ENCODE results near the gene TMEM108. TPM values are rescaled to one million over a fixed set of nuclear protein-coding genes. Genes with fewer than 3 reads are reported as not detected.

Gene TMEM108
- total RNA-seq, 1 experiment from 2014 or later: not detected

DNA sequence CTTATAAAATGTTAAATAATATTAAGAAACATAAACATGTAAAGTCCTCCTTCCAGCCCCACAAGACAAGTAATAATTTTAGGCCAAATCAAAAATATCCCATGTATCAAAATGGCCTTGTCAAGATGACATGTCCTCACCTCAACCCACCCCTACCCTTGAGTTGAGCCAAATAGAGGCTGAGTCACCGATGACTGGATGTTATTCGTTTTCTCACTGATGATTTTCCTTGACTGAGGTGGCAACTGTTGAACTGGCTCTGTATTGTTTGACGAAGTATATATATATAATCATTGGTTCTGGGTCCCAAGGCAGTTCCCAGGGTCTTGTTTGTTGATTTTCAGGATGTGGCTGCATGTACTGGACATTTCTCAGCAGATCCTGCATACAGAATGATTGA lies 75.3 kb downstream of the TMEM108 start:
- Mint-ChIP-seq H3K4me1 (ENCODE audit: low read depth, unreplicated experiment) (no peaks in the 10 kb centered on the region), H3K9me3 (ENCODE audit: unreplicated experiment) (no peaks in the 10 kb centered on the region), H3K27me3 (ENCODE audit: insufficient read depth, unreplicated experiment) (peaks cover 7% of the 10 kb centered on the region), H3K4me3 (ENCODE audit: unreplicated experiment) (no peak overlapping the region), H3K27ac (ENCODE audit: unreplicated experiment) (no peak overlapping the region), H3K36me3 (ENCODE audit: insufficient read depth, unreplicated experiment) (no peaks in the 10 kb centered on the region)
- H3K4me3 ChIP-seq (ENCODE audit: low read depth, low read length): no peak overlapping the region
- H3K36me3 ChIP-seq (ENCODE audit: control insufficient read depth, insufficient read depth, low read length): no peaks in the 10 kb centered on the region
- ChIA-PET POLR2A (no interaction called here), CTCF (no interaction called here)
- intact Hi-C loops (cut with micrococcal nuclease; ENCODE audit: unreplicated experiment): no loop called here
- no peaks in the 10 kb centered on the region for H3K27me3 ChIP-seq (replicated peaks; ENCODE audit: control insufficient read depth, insufficient read depth, low read length)
- TF ChIP-seq CTCF (IDR thresholded peaks at IDR 0.05; ENCODE audit: insufficient read depth in 1 of 2, low read depth in 1 of 2, low read length in 1 of 2, severe bottlenecking in 1 of 2, unreplicated experiment in 1 of 2): no peak
- no peaks in the 10 kb centered on the region for H3K9me3 ChIP-seq
- H3K4me1 ChIP-seq: no peaks in the 10 kb centered on the region
- BruUV-seq (replicated peaks): no TSS peak
- no peak for DNase-seq

GRCh38 chr3:133113927-133114597 lies 75.9 kb downstream of the TMEM108 start:
- no TSS peak for BruUV-seq (replicated peaks)

GRCh38 chr3:133115176-133115575 lies 77.0 kb downstream of the TMEM108 start:
- 0 out of 2 replicates have a peak, but pooled peaks cover under 1% of the 10 kb centered on the region for H3K27me3 ChIP-seq (replicated peaks; ENCODE audit: control insufficient read depth, insufficient read depth, low read length)
- no peaks in the 10 kb centered on the region for H3K36me3 ChIP-seq (ENCODE audit: control insufficient read depth, insufficient read depth, low read length)
- H3K9me3 ChIP-seq: no peaks in the 10 kb centered on the region
- Mint-ChIP-seq H3K4me1 (ENCODE audit: low read depth, unreplicated experiment) (no peaks in the 10 kb centered on the region), H3K4me3 (ENCODE audit: unreplicated experiment) (no peak overlapping the region), H3K27me3 (ENCODE audit: insufficient read depth, unreplicated experiment) (peaks cover 10% of the 10 kb centered on the region), H3K36me3 (ENCODE audit: insufficient read depth, unreplicated experiment) (no peaks in the 10 kb centered on the region), H3K27ac (ENCODE audit: unreplicated experiment) (no peak overlapping the region), H3K9me3 (ENCODE audit: unreplicated experiment) (no peaks in the 10 kb centered on the region)
- ChIA-PET POLR2A (no interaction called here), CTCF (no interaction called here)
- intact Hi-C loops (cut with micrococcal nuclease; ENCODE audit: unreplicated experiment): no loop called here
- no TSS peak for BruUV-seq (replicated peaks)
- TF ChIP-seq CTCF (IDR thresholded peaks at IDR 0.05; ENCODE audit: insufficient read depth in 1 of 2, low read depth in 1 of 2, low read length in 1 of 2, severe bottlenecking in 1 of 2, unreplicated experiment in 1 of 2): no peak
- no peaks in the 10 kb centered on the region for H3K4me1 ChIP-seq
- no peak for DNase-seq
- no peak overlapping the region for H3K4me3 ChIP-seq (ENCODE audit: low read depth, low read length)

More at GRCh38 chr3:133113927-133114597, 75.9 kb downstream of the TMEM108 start:
- Mint-ChIP-seq H3K27ac (ENCODE audit: unreplicated experiment) (no peak overlapping the region), H3K36me3 (ENCODE audit: insufficient read depth, unreplicated experiment) (no peaks in the 10 kb centered on the region), H3K27me3 (ENCODE audit: insufficient read depth, unreplicated experiment) (peaks cover 7% of the 10 kb centered on the region), H3K9me3 (ENCODE audit: unreplicated experiment) (no peaks in the 10 kb centered on the region), H3K4me1 (ENCODE audit: low read depth, unreplicated experiment) (no peaks in the 10 kb centered on the region), H3K4me3 (ENCODE audit: unreplicated experiment) (no peak overlapping the region)
- no peak for TF ChIP-seq CTCF (IDR thresholded peaks at IDR 0.05; ENCODE audit: insufficient read depth in 1 of 2, low read depth in 1 of 2, low read length in 1 of 2, severe bottlenecking in 1 of 2, unreplicated experiment in 1 of 2)
- ChIA-PET POLR2A (no interaction called here), CTCF (no interaction called here)
- DNase-seq: no peak
- intact Hi-C loops (cut with micrococcal nuclease; ENCODE audit: unreplicated experiment): no loop called here
- H3K4me1 ChIP-seq: no peaks in the 10 kb centered on the region
- no peaks in the 10 kb centered on the region for H3K27me3 ChIP-seq (replicated peaks; ENCODE audit: control insufficient read depth, insufficient read depth, low read length)
- H3K36me3 ChIP-seq (ENCODE audit: control insufficient read depth, insufficient read depth, low read length): no peaks in the 10 kb centered on the region
- no peaks in the 10 kb centered on the region for H3K9me3 ChIP-seq
- H3K4me3 ChIP-seq (ENCODE audit: low read depth, low read length): no peak overlapping the region

Measured in Caco-2 (cell line).